NT2/D1 (cell line): ENCODE measurements around the gene NDUFB2.
"Not testable (repeated sequence)": the region's sequence is repeated elsewhere in the genome, so short reads cannot be mapped to it uniquely, and the experiment has no call there.

Source experiments
- DNase-seq: peaks from one replicate; pipeline ENCODE4 v3.0.0-alpha.2; 2011; ENCODE audit warnings: low read depth, low spot score
- H3K27me3 ChIP-seq: 2 replicates; pipeline ENCODE4 v1.6.0; 2011; ENCODE audit warnings: mild to moderate bottlenecking; ENCODE audit not compliant: insufficient read length, insufficient read depth
- H3K36me3 ChIP-seq: 2 replicates; pipeline ENCODE4 v1.6.1; 2011; ENCODE audit warnings: mild to moderate bottlenecking, low read length, mixed read lengths; ENCODE audit not compliant: insufficient read depth, insufficient read length
- H3K4me1 ChIP-seq: 2 replicates; pipeline ENCODE4 v1.5.1; 2011; ENCODE audit not compliant: insufficient read depth, insufficient read length
- H3K4me3 ChIP-seq: 2 replicates; pipeline ENCODE4 v1.5.1; 2011; ENCODE audit warnings: low read depth; ENCODE audit not compliant: insufficient read length
- H3K9ac ChIP-seq: 2 replicates; pipeline ENCODE4 v1.6.0; 2011; ENCODE audit warnings: low read depth; ENCODE audit not compliant: insufficient read length
- H3K9me3 ChIP-seq: 2 replicates; pipeline ENCODE4 v1.5.1; 2011; ENCODE audit warnings: mild to moderate bottlenecking, low read length; ENCODE audit not compliant: insufficient read depth
- SUZ12 ChIP-seq: IDR thresholded peaks from 2 replicates; pipeline ENCODE4 v1.6.1; 2011; ENCODE audit not compliant: insufficient read length, insufficient read depth; ENCODE audit errors: extremely low read depth
- YY1 ChIP-seq: IDR thresholded peaks from 2 replicates; pipeline ENCODE4 v1.6.1; 2011; ENCODE audit not compliant: insufficient read length, insufficient read depth
- ZNF274 ChIP-seq: IDR thresholded peaks from 2 replicates; pipeline ENCODE4 v1.6.1; 2011; ENCODE audit warnings: mild to moderate bottlenecking, low read depth, low read length

The NDUFB2 gene

DNA sequence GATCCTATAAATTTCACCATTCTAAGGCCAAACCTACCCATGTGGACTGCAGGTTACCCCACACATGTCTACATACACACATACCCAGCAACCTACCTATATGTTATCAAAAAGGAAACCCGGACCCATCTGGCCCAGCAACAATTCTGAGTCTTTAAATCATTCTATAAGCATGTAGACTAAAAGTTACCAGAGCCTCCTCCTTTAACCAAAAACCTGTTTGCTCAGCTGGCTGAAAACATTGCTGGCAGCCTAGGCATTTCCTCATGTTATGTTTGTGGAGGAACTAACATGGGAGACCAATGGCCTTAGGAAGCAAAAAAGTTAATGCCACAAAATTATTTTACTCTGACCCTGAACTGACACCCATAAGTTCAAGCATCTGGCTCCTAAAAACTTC is 29.0 kb upstream of the NDUFB2 start:
- H3K9me3 ChIP-seq = no peaks in the 10 kb centered on the region
- DNase-seq = no peak
- H3K4me1 ChIP-seq = peaks cover 3% of the 10 kb centered on the region
- TF ChIP-seq YY1 = no peak
- TF ChIP-seq ZNF274 = no peak
- no peak for TF ChIP-seq SUZ12
- H3K4me3 ChIP-seq = no peak overlapping the region
- no peaks in the 10 kb centered on the region for H3K36me3 ChIP-seq
- peaks cover 6% of the 10 kb centered on the region for H3K27me3 ChIP-seq
- no peak overlapping the region for H3K9ac ChIP-seq

DNA sequence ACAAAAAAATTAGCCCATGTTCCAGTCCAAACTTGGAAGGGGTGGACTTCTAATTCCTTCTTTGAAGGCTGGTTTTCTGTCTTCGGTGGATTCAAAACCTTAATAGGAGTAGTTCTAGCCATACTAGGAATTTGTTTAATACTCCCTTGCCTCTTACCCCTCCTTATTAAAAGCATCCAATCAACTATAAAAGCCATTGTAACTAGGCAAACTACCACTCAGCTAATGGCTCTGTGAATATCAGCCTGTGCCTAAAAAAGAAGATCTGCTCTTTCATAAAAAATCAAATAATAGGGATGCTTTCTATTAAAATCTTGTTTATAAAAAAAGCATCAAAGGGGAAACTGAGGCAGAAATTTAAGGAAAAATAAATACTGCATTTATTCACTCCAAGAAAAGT is 27.9 kb upstream of the NDUFB2 start:
- TF ChIP-seq YY1 (no peak), SUZ12 (no peak), ZNF274 (no peak)
- H3K9ac ChIP-seq = no peak overlapping the region
- no peak for DNase-seq
- H3K27me3 ChIP-seq = peaks cover 11% of the 10 kb centered on the region
- H3K4me1 ChIP-seq = peaks cover 3% of the 10 kb centered on the region
- no peaks in the 10 kb centered on the region for H3K36me3 ChIP-seq
- H3K9me3 ChIP-seq = no peaks in the 10 kb centered on the region
- H3K4me3 ChIP-seq = no peak overlapping the region

DNA sequence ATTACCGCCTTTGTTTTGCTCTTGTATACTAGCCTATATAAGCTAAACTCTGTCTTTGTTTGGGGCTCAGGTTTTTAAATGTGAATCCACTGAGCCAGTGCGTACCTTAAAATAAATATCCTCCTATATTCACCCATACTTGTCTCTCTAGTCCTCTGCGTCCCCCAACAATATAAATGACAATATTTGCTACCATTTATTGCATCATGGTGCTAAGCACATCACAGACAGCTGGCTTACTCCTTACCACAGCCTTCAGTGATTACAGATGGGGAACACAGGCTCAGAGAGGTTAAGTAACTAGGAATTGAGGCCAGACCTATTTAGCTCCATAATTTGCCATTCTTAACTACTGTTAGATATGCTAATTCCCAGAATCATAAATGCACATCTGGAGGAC is 27.2 kb upstream of the NDUFB2 start:
- Histone ChIP-seq H3K4me3 (no peak overlapping the region), H3K36me3 (no peaks in the 10 kb centered on the region), H3K27me3 (peaks cover 17% of the 10 kb centered on the region), H3K9ac (no peak overlapping the region), H3K4me1 (peaks cover 5% of the 10 kb centered on the region), H3K9me3 (no peaks in the 10 kb centered on the region)
- TF ChIP-seq SUZ12 = no peak
- no peak for TF ChIP-seq ZNF274
- TF ChIP-seq YY1 = no peak
- DNase-seq = no peak

DNA sequence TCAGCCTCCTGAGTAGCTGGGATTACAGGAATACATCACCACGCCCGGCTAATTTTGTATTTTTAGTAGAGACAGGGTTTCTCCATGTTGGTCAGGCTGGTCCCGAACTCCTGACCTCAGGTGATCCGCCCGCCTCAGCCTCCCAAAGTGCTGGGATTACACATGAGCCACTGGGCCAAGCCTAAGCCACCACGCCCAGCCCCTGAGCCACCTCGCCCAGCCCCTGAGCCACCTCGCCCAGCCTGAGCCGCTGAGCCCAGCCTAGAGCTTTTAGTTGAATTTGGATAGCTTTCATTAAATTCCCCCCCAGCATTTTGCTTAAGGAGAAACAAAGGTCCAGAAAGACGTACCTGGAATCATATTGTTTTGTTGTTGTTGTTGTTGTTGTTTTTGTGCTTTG is 26.6 kb upstream of the NDUFB2 start:
- H3K9ac ChIP-seq, DNase-seq, H3K4me3 ChIP-seq, H3K4me1 ChIP-seq, H3K36me3 ChIP-seq, H3K9me3 ChIP-seq: not testable (repeated sequence)
- H3K27me3 ChIP-seq = peaks cover 17% of the 10 kb centered on the region

DNA sequence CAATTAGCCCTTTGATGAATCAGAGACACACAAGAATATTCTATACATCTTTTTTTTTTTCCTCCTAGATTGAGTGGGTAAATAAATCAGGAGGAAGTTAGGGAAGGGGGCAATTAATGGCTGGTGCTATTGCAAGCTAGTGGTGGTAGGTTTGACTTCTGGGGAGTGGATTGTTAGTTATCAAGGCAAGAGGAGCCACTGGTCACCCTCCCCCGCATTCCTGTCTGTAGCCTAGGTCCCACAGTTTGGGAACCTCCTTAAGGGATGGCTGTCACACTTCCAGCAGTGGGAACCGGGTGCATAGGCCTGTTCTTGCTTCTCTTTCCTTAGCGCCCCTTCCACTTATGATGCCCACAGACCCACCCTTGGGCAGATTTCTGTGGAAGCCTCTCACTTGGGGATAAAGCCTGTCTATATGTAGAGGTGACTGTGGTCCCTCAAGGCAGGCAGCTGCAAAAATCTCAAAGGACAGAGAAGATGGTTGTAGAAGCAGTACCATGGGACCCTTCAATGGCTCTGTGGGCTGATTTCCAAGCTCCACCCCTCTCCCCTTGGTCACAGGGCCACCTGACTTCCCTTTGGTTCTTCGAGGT is 26.1 kb upstream of the NDUFB2 start:
- no peak for DNase-seq
- Histone ChIP-seq H3K27me3 (peaks cover 17% of the 10 kb centered on the region), H3K36me3 (no peaks in the 10 kb centered on the region), H3K9me3 (no peaks in the 10 kb centered on the region), H3K4me3 (no peak overlapping the region), H3K9ac (no peak overlapping the region), H3K4me1 (peaks cover 5% of the 10 kb centered on the region)
- TF ChIP-seq SUZ12 = no peak
- TF ChIP-seq YY1 = no peak
- TF ChIP-seq ZNF274 = no peak

DNA sequence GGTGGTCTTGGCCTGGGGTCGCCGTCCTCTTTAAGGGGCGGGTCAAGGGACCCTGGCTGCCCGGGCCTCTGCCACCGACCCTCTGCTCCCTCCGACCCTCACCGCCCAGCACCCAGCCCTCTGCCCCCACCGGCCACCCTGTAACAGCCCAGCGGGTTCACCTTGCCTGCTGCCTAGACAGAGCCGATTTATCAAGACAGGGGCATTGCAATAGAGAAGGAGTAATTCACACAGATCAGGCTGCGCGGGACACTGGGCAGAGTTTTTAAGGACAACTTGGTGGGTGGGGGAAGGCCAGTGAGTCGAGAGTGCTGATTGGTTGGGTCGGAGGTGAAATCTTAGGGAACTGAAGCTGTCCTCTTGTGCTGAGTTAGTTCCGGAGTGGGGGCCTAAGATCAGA is 24.5 kb upstream of the NDUFB2 start:
- no peak overlapping the region for H3K9ac ChIP-seq
- TF ChIP-seq SUZ12 = no peak
- no peak for TF ChIP-seq YY1
- TF ChIP-seq ZNF274 = no peak
- no peak for DNase-seq

DNA sequence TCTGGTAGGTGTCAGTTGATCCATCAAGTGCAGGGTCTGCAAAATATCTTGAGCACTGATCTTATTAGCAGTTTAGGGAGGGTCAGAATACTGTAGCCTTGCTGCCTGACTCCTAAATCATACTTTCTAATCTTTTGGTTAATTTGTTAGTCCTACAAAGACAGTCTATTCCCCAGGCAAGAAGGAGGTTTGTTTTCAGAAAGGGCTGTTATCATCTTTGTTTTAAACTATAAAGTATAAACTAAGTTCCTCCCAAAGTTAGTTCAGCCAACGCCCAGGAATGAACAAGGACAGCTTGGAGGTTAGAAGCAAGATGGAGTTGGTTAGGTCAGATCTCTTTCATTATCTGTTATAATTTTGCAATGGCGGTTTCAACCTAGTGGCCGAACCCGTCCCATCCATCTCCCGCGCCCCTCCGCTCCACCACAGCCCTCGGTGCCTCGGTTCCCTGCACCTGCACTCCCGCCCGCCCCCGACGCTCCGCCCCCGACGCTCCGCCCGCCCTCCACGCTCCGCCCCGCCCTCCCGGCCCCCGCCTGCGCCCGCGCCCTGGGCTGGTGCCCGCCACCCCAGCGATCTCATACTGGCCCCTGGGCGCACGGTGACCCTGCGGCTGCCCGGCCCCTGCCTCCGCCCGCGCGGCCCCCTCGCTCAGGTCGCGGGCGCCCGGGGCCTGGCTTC is 24.0 kb upstream of the NDUFB2 start, which contains the start of gene ADCK2:
Gene ADCK2, plus strand, starts transcription at position 564 of the 681 bp plus-strand sequence. CDS start 386 bp downstream, outside the sequence.
- Histone ChIP-seq H3K9ac (peak within 1 kb of the TSS; percentile 87), H3K9me3 (no peaks in the 10 kb centered on the region), H3K4me3 (peak within 1 kb of the TSS; percentile 68), H3K4me1 (peaks cover 5% of the 10 kb centered on the region), H3K36me3 (no peaks in the 10 kb centered on the region), H3K27me3 (peaks cover 17% of the 10 kb centered on the region)
- no peak for DNase-seq
- TF ChIP-seq YY1 (no peak), ZNF274 (no peak), SUZ12 (no peak)

More for the DNA sequence above, 24.5 kb upstream of the NDUFB2 start:
- no peak overlapping the region for H3K4me3 ChIP-seq
- H3K27me3 ChIP-seq = peaks cover 17% of the 10 kb centered on the region
- no peaks in the 10 kb centered on the region for H3K36me3 ChIP-seq
- peaks cover 5% of the 10 kb centered on the region for H3K4me1 ChIP-seq
- H3K9me3 ChIP-seq = no peaks in the 10 kb centered on the region
